PC-9 (cell line): Measurements from ENCODE around the gene SLC6A3.

Experiments used
- EZH2 ChIP-seq: fragments of 200-600 bp; sonication (generic); IDR thresholded peaks from 2 replicates; pipeline ENCODE4 v1.8.0; 2017; ENCODE audit warnings: antibody characterized with exemption, low read depth
- TF ChIP-seq, protein P1 (sequence below): fragments of 200-600 bp; sonication (generic); conservative IDR thresholded peaks from 2 replicates; pipeline ENCODE4 v1.6.1; 2017; ENCODE audit warnings: mixed run types, antibody characterized with exemption, mild to moderate bottlenecking, moderate library complexity

DNA sequence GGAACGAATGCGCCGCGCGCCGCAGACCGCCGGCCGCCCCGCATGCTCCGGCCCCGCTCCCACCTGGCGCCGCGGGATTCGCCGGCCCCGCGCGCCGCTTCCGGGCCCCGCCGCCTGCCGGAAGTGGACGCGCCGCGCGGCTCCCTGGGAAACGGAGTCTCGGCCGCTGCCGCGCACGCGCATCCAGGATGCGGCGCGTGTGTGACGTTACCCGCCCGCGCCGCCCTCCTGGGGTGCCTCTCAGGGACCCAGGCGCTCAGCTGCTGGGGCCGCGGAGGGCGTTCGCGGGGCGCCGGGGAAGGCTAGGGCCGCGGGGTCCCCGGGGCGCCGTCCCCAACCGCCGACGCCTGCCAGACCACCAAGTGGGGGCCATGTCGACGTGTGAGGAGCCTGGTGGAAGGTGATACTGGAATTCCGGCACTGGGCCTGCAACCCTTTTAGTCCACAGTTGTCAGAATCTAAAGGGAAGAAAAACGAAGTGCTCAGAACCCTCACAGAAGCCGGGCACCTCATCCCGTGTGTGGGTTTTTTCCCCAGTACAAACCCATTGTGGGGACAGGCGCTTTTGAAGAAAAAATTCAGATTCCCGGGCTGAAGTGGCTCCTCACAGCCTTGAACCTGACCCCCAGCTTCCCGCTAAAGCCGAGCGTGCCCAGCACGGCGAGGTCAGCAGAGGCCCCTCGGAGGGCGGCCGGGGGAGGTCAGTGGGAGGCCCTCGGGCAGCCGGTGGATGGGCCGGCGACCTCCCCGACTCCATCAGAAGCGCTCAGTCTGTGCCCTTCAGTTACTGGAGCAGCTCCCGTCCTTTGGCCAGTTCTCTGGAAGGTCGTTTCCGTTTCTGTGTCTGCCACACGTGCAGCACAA lies 100.0 kb downstream of the SLC6A3 start, which contains the start of gene CLPTM1L:
- TF ChIP-seq, protein P1, sequence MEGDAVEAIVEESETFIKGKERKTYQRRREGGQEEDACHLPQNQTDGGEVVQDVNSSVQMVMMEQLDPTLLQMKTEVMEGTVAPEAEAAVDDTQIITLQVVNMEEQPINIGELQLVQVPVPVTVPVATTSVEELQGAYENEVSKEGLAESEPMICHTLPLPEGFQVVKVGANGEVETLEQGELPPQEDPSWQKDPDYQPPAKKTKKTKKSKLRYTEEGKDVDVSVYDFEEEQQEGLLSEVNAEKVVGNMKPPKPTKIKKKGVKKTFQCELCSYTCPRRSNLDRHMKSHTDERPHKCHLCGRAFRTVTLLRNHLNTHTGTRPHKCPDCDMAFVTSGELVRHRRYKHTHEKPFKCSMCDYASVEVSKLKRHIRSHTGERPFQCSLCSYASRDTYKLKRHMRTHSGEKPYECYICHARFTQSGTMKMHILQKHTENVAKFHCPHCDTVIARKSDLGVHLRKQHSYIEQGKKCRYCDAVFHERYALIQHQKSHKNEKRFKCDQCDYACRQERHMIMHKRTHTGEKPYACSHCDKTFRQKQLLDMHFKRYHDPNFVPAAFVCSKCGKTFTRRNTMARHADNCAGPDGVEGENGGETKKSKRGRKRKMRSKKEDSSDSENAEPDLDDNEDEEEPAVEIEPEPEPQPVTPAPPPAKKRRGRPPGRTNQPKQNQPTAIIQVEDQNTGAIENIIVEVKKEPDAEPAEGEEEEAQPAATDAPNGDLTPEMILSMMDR = no peak
- TF ChIP-seq EZH2 = no peak
